Nephron progenitor cell (in vitro differentiated cells): ENCODE results near the gene ZFAND3.

ENCODE experiments used
- DNase-seq: peaks from one replicate; pipeline ENCODE4 v3.0.0; 2021
- H3K27ac Mint-ChIP-seq: 2 replicates; pipeline ENCODE4 v1.8.0; 2021; ENCODE audit warnings: mild to moderate bottlenecking, moderate library complexity, mixed read lengths
- H3K27me3 Mint-ChIP-seq: 2 replicates; pipeline ENCODE4 v1.8.0; 2021; ENCODE audit warnings: mild to moderate bottlenecking, low read depth, mixed read lengths; ENCODE audit not compliant: poor library complexity
- H3K36me3 Mint-ChIP-seq: 2 replicates; pipeline ENCODE4 v1.8.0; 2021; ENCODE audit warnings: low read depth, mixed read lengths
- H3K4me1 Mint-ChIP-seq: 2 replicates; pipeline ENCODE4 v1.8.0; 2021; ENCODE audit warnings: mixed read lengths
- H3K4me3 Mint-ChIP-seq: 2 replicates; pipeline ENCODE4 v1.8.0; 2021; ENCODE audit warnings: mild to moderate bottlenecking, moderate library complexity, mixed read lengths
- H3K9me3 Mint-ChIP-seq: 2 replicates; pipeline ENCODE4 v1.8.0; 2021; ENCODE audit warnings: mild to moderate bottlenecking, moderate library complexity, mixed read lengths
- TF ChIP-seq, protein P1 (sequence below): fragments of 200-600 bp; sonication (generic); IDR thresholded peaks from 2 replicates; pipeline ENCODE4 v1.5.0; 2021; ENCODE audit warnings: antibody characterized with exemption

ZFAND3 gene

GRCh38 chr6:38158762-38159350, 339.3 kb downstream of the ZFAND3 start:
- H3K27me3 Mint-ChIP-seq = peaks cover 6% of the 10 kb centered on the region
- peak overlapping the region; percentile 55 for H3K27ac Mint-ChIP-seq
- no peak for DNase-seq
- H3K9me3 Mint-ChIP-seq = peaks cover 5% of the 10 kb centered on the region
- H3K4me1 Mint-ChIP-seq = peaks cover 17% of the 10 kb centered on the region
- H3K4me3 Mint-ChIP-seq = no peak overlapping the region
- peaks cover 38% of the 10 kb centered on the region for H3K36me3 Mint-ChIP-seq
- TF ChIP-seq, protein P1, sequence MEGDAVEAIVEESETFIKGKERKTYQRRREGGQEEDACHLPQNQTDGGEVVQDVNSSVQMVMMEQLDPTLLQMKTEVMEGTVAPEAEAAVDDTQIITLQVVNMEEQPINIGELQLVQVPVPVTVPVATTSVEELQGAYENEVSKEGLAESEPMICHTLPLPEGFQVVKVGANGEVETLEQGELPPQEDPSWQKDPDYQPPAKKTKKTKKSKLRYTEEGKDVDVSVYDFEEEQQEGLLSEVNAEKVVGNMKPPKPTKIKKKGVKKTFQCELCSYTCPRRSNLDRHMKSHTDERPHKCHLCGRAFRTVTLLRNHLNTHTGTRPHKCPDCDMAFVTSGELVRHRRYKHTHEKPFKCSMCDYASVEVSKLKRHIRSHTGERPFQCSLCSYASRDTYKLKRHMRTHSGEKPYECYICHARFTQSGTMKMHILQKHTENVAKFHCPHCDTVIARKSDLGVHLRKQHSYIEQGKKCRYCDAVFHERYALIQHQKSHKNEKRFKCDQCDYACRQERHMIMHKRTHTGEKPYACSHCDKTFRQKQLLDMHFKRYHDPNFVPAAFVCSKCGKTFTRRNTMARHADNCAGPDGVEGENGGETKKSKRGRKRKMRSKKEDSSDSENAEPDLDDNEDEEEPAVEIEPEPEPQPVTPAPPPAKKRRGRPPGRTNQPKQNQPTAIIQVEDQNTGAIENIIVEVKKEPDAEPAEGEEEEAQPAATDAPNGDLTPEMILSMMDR = no peak

DNA sequence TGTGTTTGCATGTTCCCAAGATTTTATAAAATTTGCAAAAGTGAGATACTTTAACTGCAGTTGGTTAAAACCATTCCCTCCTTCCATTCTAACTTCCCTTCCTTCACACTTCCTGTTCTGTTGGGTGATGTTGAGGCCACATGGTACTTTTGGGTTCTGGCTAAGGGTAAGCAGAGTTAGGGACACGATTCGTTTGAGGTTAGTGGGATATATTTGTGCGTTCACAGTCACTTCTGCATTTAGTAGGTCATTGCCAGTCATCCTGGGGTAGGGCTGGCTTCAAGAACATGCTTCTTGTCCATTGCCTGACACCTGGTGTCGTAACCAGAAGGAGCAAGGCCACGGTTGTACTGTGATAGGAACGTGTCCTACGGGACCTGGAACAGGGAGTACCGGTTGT, 340.1 kb downstream of the ZFAND3 start:
- H3K27me3 Mint-ChIP-seq = peaks cover 6% of the 10 kb centered on the region
- H3K36me3 Mint-ChIP-seq = peaks cover 43% of the 10 kb centered on the region
- H3K9me3 Mint-ChIP-seq = peaks cover 5% of the 10 kb centered on the region
- H3K27ac Mint-ChIP-seq = no peak overlapping the region
- no peak overlapping the region for H3K4me3 Mint-ChIP-seq
- TF ChIP-seq, protein P1 = no peak
- no peak for DNase-seq
- peaks cover 9% of the 10 kb centered on the region for H3K4me1 Mint-ChIP-seq

GRCh38 chr6:38160831-38161230, 341.3 kb downstream of the ZFAND3 start:
- DNase-seq = no peak
- TF ChIP-seq, protein P1 = no peak
- H3K36me3 Mint-ChIP-seq = peaks cover 43% of the 10 kb centered on the region
- H3K27ac Mint-ChIP-seq = peak overlapping the region; percentile 50
- peaks cover 6% of the 10 kb centered on the region for H3K4me1 Mint-ChIP-seq
- H3K27me3 Mint-ChIP-seq = peaks cover 5% of the 10 kb centered on the region
- H3K4me3 Mint-ChIP-seq = no peak overlapping the region
- peaks cover 8% of the 10 kb centered on the region for H3K9me3 Mint-ChIP-seq

DNA sequence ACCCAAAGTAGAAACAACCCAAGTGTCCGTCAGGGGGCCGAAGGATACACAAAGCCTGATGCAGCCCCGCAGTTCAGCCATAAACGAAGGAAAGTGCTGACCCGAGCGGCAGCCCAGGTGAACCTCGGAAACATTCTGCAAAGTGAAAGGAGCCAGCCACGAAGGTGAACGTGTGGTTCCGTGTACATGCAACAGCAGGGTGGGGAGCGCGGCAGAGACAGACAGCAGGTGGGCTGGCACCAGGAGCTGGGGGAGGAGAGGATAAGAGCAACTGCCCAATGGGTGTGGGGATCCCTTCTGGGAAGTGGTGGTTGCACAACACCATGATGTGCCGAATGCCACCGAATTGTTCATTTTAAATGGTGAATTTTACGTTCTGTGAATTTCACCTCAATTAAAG, 341.8 kb downstream of the ZFAND3 start:
- H3K27ac Mint-ChIP-seq = no peak overlapping the region
- peaks cover 43% of the 10 kb centered on the region for H3K36me3 Mint-ChIP-seq
- H3K4me1 Mint-ChIP-seq = peaks cover 6% of the 10 kb centered on the region
- TF ChIP-seq, protein P1 = no peak
- peaks cover 8% of the 10 kb centered on the region for H3K9me3 Mint-ChIP-seq
- H3K27me3 Mint-ChIP-seq = peaks cover 5% of the 10 kb centered on the region
- DNase-seq = no peak
- no peak overlapping the region for H3K4me3 Mint-ChIP-seq

GRCh38 chr6:38161754-38162492, 342.4 kb downstream of the ZFAND3 start:
- Mint-ChIP-seq H3K4me3 (no peak overlapping the region), H3K4me1 (peaks cover 6% of the 10 kb centered on the region), H3K36me3 (peaks cover 43% of the 10 kb centered on the region), H3K9me3 (peaks cover 8% of the 10 kb centered on the region), H3K27me3 (peaks cover 5% of the 10 kb centered on the region), H3K27ac (no peak overlapping the region)
- no peak for DNase-seq
- TF ChIP-seq, protein P1 = no peak
